H9 (cell line): ENCODE measurements around the gene OR2J2. TPM values are rescaled to one million over a fixed set of nuclear protein-coding genes. Genes with fewer than 3 reads are reported as not detected.
"Not testable (repeated sequence)": the region's sequence is repeated elsewhere in the genome, so short reads cannot be mapped to it uniquely, and the experiment has no call there.

Experiments
- DNase-seq: peaks from one replicate; pipeline ENCODE4 v3.0.0-alpha.2; 2017
- H2AFZ ChIP-seq: one replicate; pipeline ENCODE4 v1.6.1; 2013; ENCODE audit warnings: mild to moderate bottlenecking, low read length, control low read depth, moderate library complexity
- H2AK5ac ChIP-seq: 2 replicates; pipeline ENCODE4 v1.6.1; 2013; ENCODE audit warnings: low read length, control low read depth, mixed read lengths; ENCODE audit not compliant: insufficient read length
- H2BK120ac ChIP-seq: one replicate; pipeline ENCODE4 v1.6.1; 2013; ENCODE audit warnings: low read depth, mild to moderate bottlenecking, low read length, control low read depth, inconsistent platforms; ENCODE audit not compliant: poor library complexity, severe bottlenecking
- H2BK12ac ChIP-seq: 2 replicates; pipeline ENCODE4 v1.6.1; 2013; ENCODE audit warnings: low read length, control low read depth, mixed read lengths, low read depth; ENCODE audit not compliant: insufficient read length
- H2BK15ac ChIP-seq: 2 replicates; pipeline ENCODE4 v1.6.1; 2013; ENCODE audit warnings: low read depth, low read length, control low read depth
- H2BK20ac ChIP-seq: one replicate; pipeline ENCODE4 v1.6.1; 2013; ENCODE audit warnings: low read depth, mild to moderate bottlenecking, low read length, control low read depth, inconsistent platforms; ENCODE audit not compliant: poor library complexity, severe bottlenecking
- H2BK5ac ChIP-seq: 2 replicates; pipeline ENCODE4 v1.6.1; 2013; ENCODE audit warnings: low read length, control low read depth, mixed read lengths; ENCODE audit not compliant: insufficient read length
- H3K14ac ChIP-seq: 2 replicates; pipeline ENCODE4 v1.6.1; 2013; ENCODE audit warnings: low read length, control low read depth; ENCODE audit not compliant: insufficient read depth
- H3K18ac ChIP-seq: 2 replicates; pipeline ENCODE4 v1.6.1; 2013; ENCODE audit warnings: low read depth, mild to moderate bottlenecking, mixed read lengths, low read length, control low read depth; ENCODE audit not compliant: insufficient read length
- H3K23ac ChIP-seq: 2 replicates; pipeline ENCODE4 v1.6.1; 2013; ENCODE audit warnings: low read length, control low read depth, mixed read lengths, low read depth; ENCODE audit not compliant: insufficient read length
- H3K23me2 ChIP-seq: 2 replicates; pipeline ENCODE4 v1.6.1; 2013; ENCODE audit warnings: low read depth, mild to moderate bottlenecking, mixed read lengths, low read length, control low read depth; ENCODE audit not compliant: insufficient read length, poor library complexity, severe bottlenecking
- H3K27ac ChIP-seq: 2 replicates; pipeline ENCODE4 v1.5.1; 2013; ENCODE audit warnings: low read length, control low read depth, mixed read lengths, low read depth; ENCODE audit not compliant: insufficient read length
- H3K27me3 ChIP-seq: 2 replicates; pipeline ENCODE4 v1.6.1; 2013; ENCODE audit warnings: low read length, control low read depth, inconsistent platforms; ENCODE audit not compliant: insufficient read depth
- H3K4ac ChIP-seq: 2 replicates; pipeline ENCODE4 v1.6.1; 2013; ENCODE audit warnings: low read depth, mild to moderate bottlenecking, control low read depth, inconsistent platforms, low read length, moderate library complexity
- H3K4me1 ChIP-seq: 2 replicates; pipeline ENCODE4 v1.6.1; 2013; ENCODE audit warnings: low read length, control low read depth, inconsistent platforms; ENCODE audit not compliant: insufficient read depth
- H3K4me2 ChIP-seq: 2 replicates; pipeline ENCODE4 v1.6.1; 2013; ENCODE audit warnings: low read length, control low read depth, mixed read lengths; ENCODE audit not compliant: insufficient read length, insufficient read depth
- H3K56ac ChIP-seq: 2 replicates; pipeline ENCODE4 v1.6.1; 2013; ENCODE audit warnings: low read depth, mild to moderate bottlenecking, mixed read lengths, low read length, control low read depth; ENCODE audit not compliant: insufficient read length
- H3K79me1 ChIP-seq: 2 replicates; pipeline ENCODE4 v1.6.1; 2013; ENCODE audit warnings: low read depth, mild to moderate bottlenecking, moderate library complexity, low read length, control low read depth, inconsistent platforms; ENCODE audit not compliant: insufficient read depth, poor library complexity, severe bottlenecking
- H3K79me2 ChIP-seq: 2 replicates; pipeline ENCODE4 v1.6.1; 2013; ENCODE audit warnings: low read length, control low read depth, inconsistent platforms; ENCODE audit not compliant: insufficient read depth
- H3K9ac ChIP-seq: 2 replicates; pipeline ENCODE4 v1.6.1; 2013; ENCODE audit warnings: low read length, control low read depth, mixed read lengths; ENCODE audit not compliant: insufficient read length; ENCODE audit errors: extremely low read depth
- H3K9me3 ChIP-seq: one replicate; pipeline ENCODE4 v1.6.1; 2013; ENCODE audit warnings: low read depth, low read length, inconsistent platforms; ENCODE audit not compliant: control insufficient read depth
- H3T11ph ChIP-seq: one replicate; pipeline ENCODE4 v1.6.1; 2013; ENCODE audit warnings: mild to moderate bottlenecking, low read length, control low read depth, inconsistent platforms
- H4K20me1 ChIP-seq: one replicate; pipeline ENCODE4 v1.6.1; 2013; ENCODE audit not compliant: control insufficient read depth, insufficient read length, insufficient read depth
- H4K5ac ChIP-seq: 2 replicates; pipeline ENCODE4 v1.6.1; 2013; ENCODE audit warnings: low read depth, mild to moderate bottlenecking, mixed read lengths, low read length, control low read depth; ENCODE audit not compliant: insufficient read length
- H4K8ac ChIP-seq: replicated peaks from 2 replicates; pipeline ENCODE4 v1.6.1; 2013; ENCODE audit warnings: low read length, control low read depth, mixed read lengths, low read depth; ENCODE audit not compliant: insufficient read length
- H4K91ac ChIP-seq: 2 replicates; pipeline ENCODE4 v1.6.1; 2013; ENCODE audit warnings: low read depth, mild to moderate bottlenecking, moderate library complexity, mixed read lengths, low read length, control low read depth; ENCODE audit not compliant: insufficient read length
- H3K27ac Mint-ChIP-seq, 3 experiments: 2 replicates in 2 of 3; 3 replicates in 1 of 3; pipeline ENCODE4 v1.8.0; 2020 to 2021; ENCODE audit warnings: mixed read lengths in 3 of 3, mild to moderate bottlenecking in 1 of 3, moderate library complexity in 1 of 3
- H3K27me3 Mint-ChIP-seq: 2 replicates; pipeline ENCODE4 v1.8.0; 2021; ENCODE audit warnings: low read depth, mild to moderate bottlenecking, moderate library complexity, mixed read lengths
- H3K36me3 Mint-ChIP-seq, 3 experiments: 2 replicates in 2 of 3; 3 replicates in 1 of 3; pipeline ENCODE4 v1.8.0; 2020 to 2021; ENCODE audit warnings: low read depth in 3 of 3, mixed read lengths in 3 of 3; ENCODE audit not compliant: insufficient read depth in 1 of 3
- H3K4me1 Mint-ChIP-seq, 2 experiments: 2 replicates each; pipeline ENCODE4 v1.8.0; 2020; ENCODE audit warnings: mixed read lengths in 2 of 2
- H3K4me3 Mint-ChIP-seq, 2 experiments: 2 replicates in 1 of 2; 3 replicates in 1 of 2; pipeline ENCODE4 v1.8.0; 2020 to 2021; ENCODE audit warnings: mild to moderate bottlenecking in 2 of 2, mixed read lengths in 2 of 2, moderate library complexity in 1 of 2
- H3K9me3 Mint-ChIP-seq, 2 experiments: 2 replicates in 1 of 2; 3 replicates in 1 of 2; pipeline ENCODE4 v1.8.0; 2020; ENCODE audit warnings: mild to moderate bottlenecking in 2 of 2, mixed read lengths in 2 of 2, moderate library complexity in 1 of 2
- CTCF ChIP-seq: fragments of 200-600 bp; sonication (generic); conservative IDR thresholded peaks from 3 replicates; pipeline ENCODE4 v1.8.0; 2021; ENCODE audit warnings: antibody characterized with exemption, mild to moderate bottlenecking
- WGBS: extraction: QIAGEN DNeasy Blood & Tissue Kit; methylation state at CpG from one replicate; pipeline ENCODE4 v1.1.7; 2013; ENCODE audit warnings: missing lambda C conversion rate, low lambda C conversion rate, mixed read lengths; ENCODE audit not compliant: insufficient read length; ENCODE audit errors: extremely low coverage; 5-methylcytosine and 5-hydroxymethylcytosine counted together
- total RNA-seq: library from RNA; stranded (reverse); gene quantifications from 2 replicates; pipeline ENCODE4 v1.2.1, GENCODE V29; 2021

Gene OR2J2
- total RNA-seq, 1 experiment from 2014 or later: not detected

- no peaks in the 10 kb centered on the region for H3K79me2 ChIP-seq
- no peak for TF ChIP-seq CTCF
- H3K9ac ChIP-seq: no peak overlapping the region
- no peak overlapping the region for H3K18ac ChIP-seq
- Mint-ChIP-seq H3K4me3 (no peak overlapping the region), H3K9me3 (peaks cover 15 to 17% of the 10 kb centered on the region in 2 experiments), H3K36me3 (peaks cover 8 to 18% (median 16%) of the 10 kb centered on the region in 3 experiments), H3K27ac (no peak overlapping the region), H3K4me1 (peaks cover 14 to 18% of the 10 kb centered on the region in 2 experiments), H3K27me3 (no peaks in the 10 kb centered on the region; the same call in 1 of the 2 replicates)
- H2AK5ac ChIP-seq: no peak overlapping the region
- H2BK20ac ChIP-seq: no peak overlapping the region
- no peak overlapping the region for H3K4me2 ChIP-seq
- H3K14ac ChIP-seq: no peak overlapping the region
- H3K4ac ChIP-seq: no peak overlapping the region
- H4K8ac ChIP-seq: no peak overlapping the region
- H2BK120ac ChIP-seq: no peak overlapping the region
- DNase-seq: no peak
- H3K79me1 ChIP-seq: no peaks in the 10 kb centered on the region
- H2AFZ ChIP-seq: no peak overlapping the region
- no peaks in the 10 kb centered on the region for H3K9me3 ChIP-seq
- no peak overlapping the region for H2BK15ac ChIP-seq
- H3K56ac ChIP-seq: no peak overlapping the region
- H2BK12ac ChIP-seq: no peak overlapping the region
- H3K23ac ChIP-seq: no peak overlapping the region
- H4K5ac ChIP-seq: no peak overlapping the region
- no peaks in the 10 kb centered on the region for H4K20me1 ChIP-seq
- H3K4me1 ChIP-seq: peaks cover 4% of the 10 kb centered on the region; the same call in 1 of the 2 replicates
- H3T11ph ChIP-seq: no peak overlapping the region
- no peak overlapping the region for H3K27ac ChIP-seq
- H3K27me3 ChIP-seq: no peaks in the 10 kb centered on the region
- no peak overlapping the region for H4K91ac ChIP-seq
- no peaks in the 10 kb centered on the region for H3K23me2 ChIP-seq
- H2BK5ac ChIP-seq: no peak overlapping the region
These were observed 45.8 kb downstream of the OR2J2 start for GRCh38 chr6:29216528-29216927.

GRCh38 chr6:29217242-29217641 lies 46.5 kb downstream of the OR2J2 start:
- H3K36me3 Mint-ChIP-seq: peaks cover 8 to 18% (median 16%) of the 10 kb centered on the region in 3 experiments
- not testable (repeated sequence) for H2AFZ ChIP-seq, H4K20me1 ChIP-seq, H2BK12ac ChIP-seq, H3K18ac ChIP-seq, H3K27me3 ChIP-seq, H4K91ac ChIP-seq, H4K5ac ChIP-seq, H3K23ac ChIP-seq, H3K9ac ChIP-seq, H4K8ac ChIP-seq, H2BK20ac ChIP-seq, H2AK5ac ChIP-seq, H3K79me1 ChIP-seq, H2BK5ac ChIP-seq, H3K27me3 Mint-ChIP-seq, H3K27ac ChIP-seq, H3K4ac ChIP-seq, H3K4me3 Mint-ChIP-seq, H2BK15ac ChIP-seq, H3K23me2 ChIP-seq, H3K79me2 ChIP-seq, H3K14ac ChIP-seq, H3T11ph ChIP-seq, H3K56ac ChIP-seq, H2BK120ac ChIP-seq, H3K4me1 ChIP-seq, H3K9me3 ChIP-seq
- no CpG with 5 or more reads among the region's 2 CpGs for WGBS
- peaks cover 14 to 18% of the 10 kb centered on the region in 2 experiments for H3K4me1 Mint-ChIP-seq
- peaks cover 15 to 17% of the 10 kb centered on the region in 2 experiments for H3K9me3 Mint-ChIP-seq
- DNase-seq: peak; percentile 38
- peak overlapping the region in 1 of 3 experiments; percentile 75; a peak in 1 of 7 replicates for H3K27ac Mint-ChIP-seq
- H3K4me2 ChIP-seq: peak overlapping the region; percentile 33
